MM.1S (cell line): ENCODE data around the gene SLC35F1.
"Not testable (repeated sequence)": the region's sequence is repeated elsewhere in the genome, so short reads cannot be mapped to it uniquely, and the experiment has no call there.

Source experiments
- DNase-seq: peaks from one replicate; pipeline ENCODE4 v3.0.0-alpha.2; 2015
- H2AFZ ChIP-seq: fragments of 300-600 bp; sonication (generic); 2 replicates; pipeline ENCODE4 v1.6.0; 2016; ENCODE audit warnings: antibody characterized with exemption, low read length
- H3F3A ChIP-seq: fragments of 300-600 bp; sonication (generic); 2 replicates; pipeline ENCODE4 v1.6.1; 2016; ENCODE audit warnings: mild to moderate bottlenecking, antibody characterized with exemption, low read length, moderate library complexity, mixed read lengths; ENCODE audit not compliant: insufficient read depth
- H3K27ac ChIP-seq: fragments of 300-600 bp; sonication (generic); 2 replicates; pipeline ENCODE4 v1.5.1; 2016; ENCODE audit warnings: mild to moderate bottlenecking, low read length
- H3K27me3 ChIP-seq: fragments of 300-600 bp; sonication (generic); replicated peaks from 2 replicates; pipeline ENCODE4 v1.6.0; 2016; ENCODE audit warnings: low read length; ENCODE audit not compliant: insufficient read depth
- H3K36me3 ChIP-seq: fragments of 300-600 bp; sonication (generic); replicated peaks from 2 replicates; pipeline ENCODE4 v1.6.1; 2016; ENCODE audit warnings: mild to moderate bottlenecking, low read length, mixed read lengths; ENCODE audit not compliant: insufficient read depth
- H3K4me1 ChIP-seq: fragments of 300-600 bp; sonication (generic); 2 replicates; pipeline ENCODE4 v1.6.1; 2016; ENCODE audit warnings: low read length, mixed read lengths
- H3K4me2 ChIP-seq: fragments of 300-600 bp; sonication (generic); 2 replicates; pipeline ENCODE4 v1.6.0; 2016; ENCODE audit warnings: low read depth, low read length
- H3K4me3 ChIP-seq: fragments of 300-600 bp; sonication (generic); 2 replicates; pipeline ENCODE4 v1.5.1; 2016; ENCODE audit warnings: low read length, mixed read lengths
- H3K79me2 ChIP-seq: fragments of 300-600 bp; sonication (generic); 2 replicates; pipeline ENCODE4 v1.6.1; 2016; ENCODE audit warnings: mixed run types, low read length, mixed read lengths
- H3K9ac ChIP-seq: fragments of 300-600 bp; sonication (generic); 2 replicates; pipeline ENCODE4 v1.6.1; 2016; ENCODE audit warnings: low read length, mixed read lengths
- H3K9me2 ChIP-seq: fragments of 300-600 bp; sonication (generic); replicated peaks from 2 replicates; pipeline ENCODE4 v1.6.1; 2016; ENCODE audit warnings: mild to moderate bottlenecking, low read length, mixed read lengths; ENCODE audit not compliant: insufficient read depth
- H3K9me3 ChIP-seq: fragments of 300-600 bp; sonication (generic); replicated peaks from 2 replicates; pipeline ENCODE4 v1.6.1; 2016; ENCODE audit warnings: mild to moderate bottlenecking, low read length, mixed read lengths; ENCODE audit not compliant: insufficient read depth
- H4K20me1 ChIP-seq: fragments of 300-600 bp; sonication (generic); 2 replicates; pipeline ENCODE4 v1.6.1; 2016; ENCODE audit warnings: mild to moderate bottlenecking, low read length, moderate library complexity, mixed read lengths; ENCODE audit not compliant: insufficient read depth
- CTCF ChIP-seq: fragments of 300-600 bp; sonication (generic); IDR thresholded peaks from 2 replicates; pipeline ENCODE4 v1.5.1; 2016; ENCODE audit warnings: antibody characterized with exemption, low read length, mixed read lengths
- EZH2 ChIP-seq: fragments of 300-600 bp; sonication (generic); optimal IDR thresholded peaks from 2 replicates; pipeline ENCODE3; 2017; ENCODE audit warnings: low read depth, mild to moderate bottlenecking, antibody characterized with exemption, low read length, mixed read lengths
- EZH2phosphoT487 ChIP-seq: fragments of 300-600 bp; sonication (generic); IDR thresholded peaks from 2 replicates; pipeline ENCODE4 v1.6.1; 2018; ENCODE audit warnings: antibody characterized with exemption, low read length

The SLC35F1 gene

GRCh38 chr6:117906958-117907600, at the start of gene SLC35F1:
Gene SLC35F1 (plus strand): TSS chr6:117907264.
- Histone ChIP-seq H3K9ac (no peak within 1 kb of the TSS; the same call in 1 of the 2 replicates), H3K4me3 (peak within 1 kb of the TSS; percentile 76), H3K36me3 (no peaks in the 10 kb centered on the region), H3F3A (no peaks in the 10 kb centered on the region), H4K20me1 (no peaks in the 10 kb centered on the region), H3K27me3 (peaks cover 14% of the 10 kb centered on the region; the same call in 1 of the 2 replicates), H2AFZ (peak within 1 kb of the TSS; percentile 61), H3K9me2 (no peaks in the 10 kb centered on the region), H3K79me2 (no peaks in the 10 kb centered on the region), H3K4me1 (no peaks in the 10 kb centered on the region), H3K4me2 (peak within 1 kb of the TSS; percentile 74), H3K27ac (no peak within 1 kb of the TSS), H3K9me3 (no peaks in the 10 kb centered on the region)
- TF ChIP-seq CTCF (peak; percentile 54), EZH2phosphoT487 (no peak), EZH2 (no peak)
- peak; percentile 70 for DNase-seq

- H3K9me2 ChIP-seq, H3K27me3 ChIP-seq, H4K20me1 ChIP-seq, H3K4me1 ChIP-seq, DNase-seq, H3K27ac ChIP-seq, H3K9ac ChIP-seq, H3K79me2 ChIP-seq, H3F3A ChIP-seq, H3K36me3 ChIP-seq, H3K9me3 ChIP-seq, H3K4me3 ChIP-seq, H3K4me2 ChIP-seq, H2AFZ ChIP-seq: not testable (repeated sequence)
Measured at GRCh38 chr6:117858601-117859000, 48.5 kb upstream of the SLC35F1 start.

- Histone ChIP-seq H3K36me3 (no peaks in the 10 kb centered on the region), H3F3A (no peaks in the 10 kb centered on the region), H3K79me2 (no peaks in the 10 kb centered on the region), H3K4me3 (no peak overlapping the region), H4K20me1 (no peaks in the 10 kb centered on the region), H3K27ac (no peak overlapping the region), H3K9ac (no peak overlapping the region), H3K4me2 (no peak overlapping the region), H3K9me3 (no peaks in the 10 kb centered on the region), H2AFZ (no peak overlapping the region), H3K27me3 (no peaks in the 10 kb centered on the region), H3K9me2 (no peaks in the 10 kb centered on the region), H3K4me1 (no peaks in the 10 kb centered on the region)
- no peak for DNase-seq
- TF ChIP-seq EZH2phosphoT487 (no peak), EZH2 (no peak), CTCF (no peak)
Measured at GRCh38 chr6:117861545-117861944, 45.5 kb upstream of the SLC35F1 start.

GRCh38 chr6:117866561-117866960, 40.5 kb upstream of the SLC35F1 start:
- Histone ChIP-seq H3K9me2 (no peaks in the 10 kb centered on the region), H2AFZ (no peak overlapping the region), H3K36me3 (no peaks in the 10 kb centered on the region), H4K20me1 (no peaks in the 10 kb centered on the region), H3K4me1 (peaks cover 18% of the 10 kb centered on the region), H3K4me3 (no peak overlapping the region), H3K79me2 (no peaks in the 10 kb centered on the region), H3K9me3 (no peaks in the 10 kb centered on the region), H3K9ac (no peak overlapping the region), H3K4me2 (no peak overlapping the region), H3K27me3 (no peaks in the 10 kb centered on the region), H3K27ac (no peak overlapping the region), H3F3A (peaks cover 17% of the 10 kb centered on the region)
- DNase-seq, result no peak
- TF ChIP-seq EZH2 (no peak), EZH2phosphoT487 (no peak), CTCF (no peak)
